GM12872 (cell line): ENCODE measurements around the gene CYB5R4.

Source experiments
- CTCF ChIP-seq: IDR thresholded peaks from 3 replicates; pipeline ENCODE4 v1.5.1; 2011; ENCODE audit warnings: low read depth, mild to moderate bottlenecking, low read length, moderate library complexity; ENCODE audit not compliant: insufficient read depth

Gene CYB5R4

GRCh38 chr6:83862776-83863471, 3.4 kb downstream of the CYB5R4 start:
- no peak for TF ChIP-seq CTCF

GRCh38 chr6:83867043-83867442, 7.6 kb downstream of the CYB5R4 start:
- no peak for TF ChIP-seq CTCF

- TF ChIP-seq CTCF: no peak
Observed at GRCh38 chr6:83867527-83868161, 8.2 kb downstream of the CYB5R4 start.

GRCh38 chr6:83868639-83869038, 9.2 kb downstream of the CYB5R4 start:
- no peak for TF ChIP-seq CTCF

GRCh38 chr6:83870649-83871048, 11.2 kb downstream of the CYB5R4 start:
- no peak for TF ChIP-seq CTCF

- TF ChIP-seq CTCF: no peak
Observed at GRCh38 chr6:83872386-83873118, 13.1 kb downstream of the CYB5R4 start.

GRCh38 chr6:83873869-83874268, 14.4 kb downstream of the CYB5R4 start:
- no peak for TF ChIP-seq CTCF
